HepG2 (cell line): ENCODE results near the gene ZNF732.

Source experiments
- CTCF ChIP-seq: sonication (generic); formaldehyde crosslinking; IDR thresholded peaks from 2 replicates; pipeline ENCODE4 v1.5.0; 2020; ENCODE audit warnings: mild to moderate bottlenecking, missing genetic modification reagents, moderate library complexity
- FOXP1 ChIP-seq, 2 experiments: fragments of 450-650 bp in 1 of 2; IDR thresholded peaks; 2 replicates each; pipeline ENCODE4 v1.6.1; 2017 to 2018; ENCODE audit warnings: antibody characterized with exemption in 1 of 2
- GABPB1 ChIP-seq: IDR thresholded peaks from 2 replicates; pipeline ENCODE4 v1.6.1; 2016; ENCODE audit warnings: mild to moderate bottlenecking, missing genetic modification reagents, moderate library complexity, missing compliant biosample characterization
- JUN ChIP-seq: sonication (generic); formaldehyde crosslinking; IDR thresholded peaks from 2 replicates; pipeline ENCODE4 v1.4.0; 2020; ENCODE audit warnings: mild to moderate bottlenecking, missing genetic modification reagents
- JUNB ChIP-seq: sonication (generic); formaldehyde crosslinking; IDR thresholded peaks from 2 replicates; pipeline ENCODE4 v1.8.0; 2022; ENCODE audit warnings: missing genetic modification reagents, mild to moderate bottlenecking, borderline replicate concordance
- MIER2 ChIP-seq: IDR thresholded peaks from 2 replicates; pipeline ENCODE4 v1.6.1; 2016; ENCODE audit warnings: missing biosample characterization, missing genetic modification reagents
- NFE2L1 ChIP-seq: sonication (generic); formaldehyde crosslinking; IDR thresholded peaks from 2 replicates; pipeline ENCODE4 v1.4.0; 2020; ENCODE audit warnings: missing genetic modification reagents, mild to moderate bottlenecking, borderline replicate concordance
- POLR2A ChIP-seq, 2 experiments: IDR thresholded peaks; 2 replicates each; pipeline ENCODE4 v1.6.1; 2011; ENCODE audit warnings: low read depth in 2 of 2, low read length in 2 of 2, mild to moderate bottlenecking in 1 of 2, moderate library complexity in 1 of 2; ENCODE audit not compliant: insufficient read depth in 1 of 2
- RBFOX2 ChIP-seq: fragments of 200-400 bp; formaldehyde crosslinking; IDR thresholded peaks from 2 replicates; pipeline ENCODE4 v1.6.1; 2017; ENCODE audit warnings: low read depth, mild to moderate bottlenecking, low read length
- RORA ChIP-seq: sonication (generic); formaldehyde crosslinking; IDR thresholded peaks from 2 replicates; pipeline ENCODE4 v1.5.0; 2020; ENCODE audit warnings: mild to moderate bottlenecking, missing genetic modification reagents, moderate library complexity
- SIN3A ChIP-seq: IDR thresholded peaks from 2 replicates; pipeline ENCODE4 v1.6.1; 2011; ENCODE audit warnings: low read depth, mild to moderate bottlenecking, control low read depth, low read length, borderline replicate concordance
- TF ChIP-seq, protein P1 (sequence below): sonication (generic); formaldehyde crosslinking; IDR thresholded peaks from 2 replicates; pipeline ENCODE4 v1.5.0; 2020; ENCODE audit warnings: mild to moderate bottlenecking, missing genetic modification reagents, borderline replicate concordance

- TF ChIP-seq NFE2L1 (CRISPR knock-in tag) (no peak), RORA (CRISPR knock-in tag) (no peak), RBFOX2 (no peak), GABPB1 (CRISPR knock-in tag) (no peak), FOXP1 (IDR thresholded peaks at IDR 0.05) (no peak), FOXP1 (CRISPR knock-in tag; IDR thresholded peaks at IDR 0.05) (no peak), SIN3A (no peak), JUNB (CRISPR knock-in tag) (no peak), JUN (CRISPR knock-in tag) (no peak), MIER2 (CRISPR knock-in tag) (no peak), POLR2A (IDR thresholded peaks at IDR 0.05; ENCODE audit: insufficient read depth in 1 of 2, low read depth in 2 of 2, low read length in 2 of 2) (no peak), CTCF (CRISPR knock-in tag) (no peak)
- TF ChIP-seq, protein P1, sequence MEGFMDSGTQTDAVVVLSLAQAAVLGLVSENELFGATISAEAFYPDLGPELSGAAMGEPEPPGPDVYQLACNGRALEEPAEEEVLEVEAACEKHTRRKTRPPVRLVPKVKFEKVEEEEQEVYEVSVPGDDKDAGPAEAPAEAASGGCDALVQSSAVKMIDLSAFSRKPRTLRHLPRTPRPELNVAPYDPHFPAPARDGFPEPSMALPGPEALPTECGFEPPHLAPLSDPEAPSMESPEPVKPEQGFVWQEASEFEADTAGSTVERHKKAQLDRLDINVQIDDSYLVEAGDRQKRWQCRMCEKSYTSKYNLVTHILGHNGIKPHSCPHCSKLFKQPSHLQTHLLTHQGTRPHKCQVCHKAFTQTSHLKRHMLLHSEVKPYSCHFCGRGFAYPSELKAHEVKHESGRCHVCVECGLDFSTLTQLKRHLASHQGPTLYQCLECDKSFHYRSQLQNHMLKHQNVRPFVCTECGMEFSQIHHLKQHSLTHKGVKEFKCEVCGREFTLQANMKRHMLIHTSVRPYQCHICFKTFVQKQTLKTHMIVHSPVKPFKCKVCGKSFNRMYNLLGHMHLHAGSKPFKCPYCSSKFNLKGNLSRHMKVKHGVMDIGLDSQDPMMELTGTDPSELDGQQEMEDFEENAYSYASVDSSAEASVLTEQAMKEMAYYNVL (CRISPR knock-in tag) = no peak
Measured at GRCh38 chr4:337932-338758, 32.9 kb upstream of the ZNF732 start.
